ENCODE data around the gene YBX2. TPM values are rescaled to one million over a fixed set of nuclear protein-coding genes. Genes with fewer than 3 reads are reported as not detected.

The YBX2 gene
- total RNA-seq, 1 experiment from 2014 or later = 24.0 TPM

GRCh38 chr17:7240375-7240774 lies 54.1 kb downstream of the YBX2 start:
- Histone ChIP-seq H4K20me1 (ENCODE audit: control insufficient read depth, insufficient read depth, insufficient read length) (no peaks in the 10 kb centered on the region), H3K56ac (ENCODE audit: insufficient read length, low read depth, low read length) (no peak overlapping the region), H3K9me3 (ENCODE audit: control insufficient read depth, low read depth, low read length) (no peaks in the 10 kb centered on the region), H3K14ac (ENCODE audit: insufficient read depth, low read length) (no peak overlapping the region), H3K23me2 (ENCODE audit: insufficient read length, low read depth, low read length, poor library complexity, severe bottlenecking) (peaks cover 4% of the 10 kb centered on the region), H3K27me3 (ENCODE audit: insufficient read depth, low read length) (no peaks in the 10 kb centered on the region), H2BK20ac (ENCODE audit: low read depth, low read length, poor library complexity, severe bottlenecking) (no peak overlapping the region), H2AFZ (ENCODE audit: low read length) (no peak overlapping the region), H3K18ac (ENCODE audit: insufficient read length, low read depth, low read length) (no peak overlapping the region), H4K8ac (replicated peaks; ENCODE audit: insufficient read length, low read depth, low read length) (no peak overlapping the region), H2AK5ac (ENCODE audit: insufficient read length, low read length) (no peak overlapping the region), H3K9ac (ENCODE audit: extremely low read depth, insufficient read length, low read length) (no peak overlapping the region), H3K4ac (ENCODE audit: low read depth, low read length) (no peak overlapping the region), H3K27ac (ENCODE audit: insufficient read length, low read depth, low read length) (no peak overlapping the region), H4K5ac (ENCODE audit: insufficient read length, low read depth, low read length) (no peak overlapping the region), H3K4me2 (ENCODE audit: insufficient read depth, insufficient read length, low read length) (peak overlapping the region; percentile 98), H2BK12ac (ENCODE audit: insufficient read length, low read depth, low read length) (no peak overlapping the region), H3K4me1 (ENCODE audit: insufficient read depth, low read length) (no peaks in the 10 kb centered on the region), H2BK5ac (ENCODE audit: insufficient read length, low read length) (no peak overlapping the region), H3K79me2 (ENCODE audit: insufficient read depth, low read length) (peaks cover 8% of the 10 kb centered on the region; the same call in 1 of the 2 replicates), H2BK15ac (ENCODE audit: low read depth, low read length) (no peak overlapping the region), H3T11ph (ENCODE audit: low read length) (no peak overlapping the region), H2BK120ac (ENCODE audit: low read depth, low read length, poor library complexity, severe bottlenecking) (no peak overlapping the region), H3K79me1 (ENCODE audit: insufficient read depth, low read depth, low read length, poor library complexity, severe bottlenecking) (peaks cover 9% of the 10 kb centered on the region), H4K91ac (ENCODE audit: insufficient read length, low read depth, low read length) (no peak overlapping the region), H3K23ac (ENCODE audit: insufficient read length, low read depth, low read length) (no peak overlapping the region)
- WGBS (ENCODE audit: extremely low coverage, insufficient read length, low lambda C conversion rate) = no CpG with 5 or more reads among the region's 4 CpGs
- no peak for DNase-seq
- H3K4me1 Mint-ChIP-seq = peaks cover 35 to 45% of the 10 kb centered on the region in 2 experiments
- no peak for TF ChIP-seq CTCF (conservative IDR thresholded peaks at IDR 0.05)
- H3K36me3 Mint-ChIP-seq (ENCODE audit: insufficient read depth in 1 of 3, low read depth in 3 of 3) = peaks cover 33 to 59% (median 54%) of the 10 kb centered on the region in 3 experiments
- peak overlapping the region in 1 of 3 experiments; percentile 83; a peak in 4 of 7 replicates for H3K27ac Mint-ChIP-seq
- H3K27me3 Mint-ChIP-seq (ENCODE audit: low read depth) = no peaks in the 10 kb centered on the region; the same call in 1 of the 2 replicates
- H3K9me3 Mint-ChIP-seq = peaks cover 0 to 2% of the 10 kb centered on the region in 2 experiments; a peak in 2 of 5 replicates
- peak overlapping the region; percentile 95 to 97 for H3K4me3 Mint-ChIP-seq

Measured in H9 (cell line).